OCI-LY7 (cell line): ENCODE data around the gene THEMIS. TPM values are rescaled to one million over a fixed set of nuclear protein-coding genes. Genes with fewer than 3 reads are reported as not detected.
A peak's percentile ranks its signal among the peaks of the same experiment; 100 is the strongest.
"Not testable (repeated sequence)": the region's sequence is repeated elsewhere in the genome, so short reads cannot be mapped to it uniquely, and the experiment has no call there.

Experiments
- BruUV-seq: library from RNA; stranded (reverse); fragments of 400-500 nt; replicated peaks from 2 replicates; lab custom pipeline; 2021; lab: Mats Ljungman, UMichigan
- CTCF ChIA-PET: fragments of 300-600 bp; sonication (Branson Sonifier 250); formaldehyde crosslinking; loops from one replicate; lab custom pipeline; 2022; ENCODE audit warnings: antibody characterized with exemption; ENCODE audit not compliant: unreplicated experiment; lab: Charles Lee
- POLR2A ChIA-PET: fragments of 300-600 bp; sonication (Branson Sonifier 250); formaldehyde crosslinking; loops from one replicate; lab custom pipeline; 2022; ENCODE audit warnings: antibody characterized with exemption; lab: Charles Lee
- DNase-seq: peaks from one replicate; pipeline ENCODE4 v3.0.0-alpha.2; 2015; ENCODE audit warnings: low spot score
- H2AFZ ChIP-seq: fragments of 200-600 bp; sonication (generic), shearing (Covaris generic); 2 replicates; pipeline ENCODE4 v1.6.1; 2014; ENCODE audit warnings: mild to moderate bottlenecking, antibody characterized with exemption, low read length, moderate library complexity
- H3K27ac ChIP-seq: fragments of 200-600 bp; sonication (generic); 2 replicates; pipeline ENCODE4 v1.5.1; 2014; ENCODE audit warnings: mixed run types, low read depth, mild to moderate bottlenecking, moderate library complexity, low read length, inconsistent platforms; ENCODE audit not compliant: poor library complexity, severe bottlenecking
- H3K36me3 ChIP-seq: fragments of 200-600 bp; sonication (generic); 2 replicates; pipeline ENCODE4 v1.6.1; 2014; ENCODE audit warnings: mild to moderate bottlenecking, antibody characterized with exemption, low read length, moderate library complexity, mixed read lengths; ENCODE audit not compliant: insufficient read depth
- H3K4me1 ChIP-seq: fragments of 200-600 bp; sonication (generic); 2 replicates; pipeline ENCODE4 v1.5.1; 2014; ENCODE audit warnings: mild to moderate bottlenecking, low read length; ENCODE audit not compliant: insufficient read depth, poor library complexity, severe bottlenecking
- H3K4me2 ChIP-seq: fragments of 200-600 bp; sonication (generic); 2 replicates; pipeline ENCODE4 v1.6.1; 2014; ENCODE audit warnings: mild to moderate bottlenecking, low read length
- H3K4me3 ChIP-seq: fragments of 200-600 bp; sonication (generic); 2 replicates; pipeline ENCODE4 v1.5.1; 2014; ENCODE audit warnings: mild to moderate bottlenecking, low read depth, low read length; ENCODE audit not compliant: poor library complexity, severe bottlenecking
- H3K79me2 ChIP-seq: fragments of 200-600 bp; sonication (generic); 2 replicates; pipeline ENCODE4 v1.6.1; 2016; ENCODE audit warnings: low read depth, mild to moderate bottlenecking, low read length, moderate library complexity, mixed read lengths; ENCODE audit not compliant: insufficient read depth
- H3K9me2 ChIP-seq: fragments of 200-600 bp; sonication (generic); 2 replicates; pipeline ENCODE4 v1.6.1; 2016; ENCODE audit warnings: mild to moderate bottlenecking, low read length, mixed read lengths; ENCODE audit not compliant: insufficient read depth
- H3K9me3 ChIP-seq: fragments of 200-600 bp; sonication (generic); 2 replicates; pipeline ENCODE4 v1.6.1; 2014; ENCODE audit warnings: mild to moderate bottlenecking, mixed run types, low read length, mixed read lengths
- H4K20me1 ChIP-seq: fragments of 200-600 bp; sonication (generic); 2 replicates; pipeline ENCODE4 v1.6.1; 2014; ENCODE audit warnings: mild to moderate bottlenecking, antibody characterized with exemption, low read length, moderate library complexity, mixed read lengths; ENCODE audit not compliant: insufficient read depth
- EZH2phosphoT487 ChIP-seq: fragments of 200-600 bp; sonication (generic); IDR thresholded peaks from 2 replicates; pipeline ENCODE4 v1.6.1; 2018; ENCODE audit warnings: low read depth, borderline replicate concordance, mild to moderate bottlenecking, mixed run types, antibody characterized with exemption, low read length, moderate library complexity, mixed read lengths
- intact Hi-C: fragments of 100-400 bp; cut with micrococcal nuclease; formaldehyde crosslinking; loops from one replicate; pipeline ENCODE4 v1.10.0; 2022; ENCODE audit not compliant: unreplicated experiment
- total RNA-seq, 2 experiments: library from RNA; depleted of rRNA in 1 of 2; stranded (reverse); fragments of >200 nt in 1 of 2; shearing (Covaris generic) in 1 of 2; gene quantifications; 2 replicates each; pipeline ENCODE4 v1.2.3, GENCODE V29; 2014 to 2022
- TF ChIP-seq, protein P1 (sequence below): fragments of 200-600 bp; sonication (generic); conservative IDR thresholded peaks from 2 replicates; pipeline ENCODE4 v1.5.1; 2014; ENCODE audit warnings: mild to moderate bottlenecking, antibody characterized with exemption, low read length, moderate library complexity, mixed read lengths

Gene THEMIS
- total RNA-seq, 2 experiments from 2014 or later, result not detected

DNA sequence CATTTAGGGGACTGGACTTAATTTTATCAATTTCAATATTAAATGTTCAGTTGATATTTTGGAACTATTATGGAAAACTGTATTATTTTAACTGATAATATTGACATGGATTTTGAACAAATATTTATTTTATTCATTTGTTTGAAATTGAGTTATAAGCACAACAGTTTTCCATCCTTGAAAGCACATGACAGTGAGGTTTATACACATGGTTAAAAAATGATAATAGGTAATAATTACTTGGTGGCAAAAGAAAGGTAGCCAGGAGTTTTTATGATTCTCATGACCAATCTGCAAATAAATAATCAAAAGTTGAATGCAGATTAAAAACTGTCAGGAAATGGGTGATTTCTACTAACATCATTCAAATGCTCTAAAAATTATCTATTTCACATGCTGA is 210.3 kb downstream of the THEMIS start:
- TF ChIP-seq, protein P1, sequence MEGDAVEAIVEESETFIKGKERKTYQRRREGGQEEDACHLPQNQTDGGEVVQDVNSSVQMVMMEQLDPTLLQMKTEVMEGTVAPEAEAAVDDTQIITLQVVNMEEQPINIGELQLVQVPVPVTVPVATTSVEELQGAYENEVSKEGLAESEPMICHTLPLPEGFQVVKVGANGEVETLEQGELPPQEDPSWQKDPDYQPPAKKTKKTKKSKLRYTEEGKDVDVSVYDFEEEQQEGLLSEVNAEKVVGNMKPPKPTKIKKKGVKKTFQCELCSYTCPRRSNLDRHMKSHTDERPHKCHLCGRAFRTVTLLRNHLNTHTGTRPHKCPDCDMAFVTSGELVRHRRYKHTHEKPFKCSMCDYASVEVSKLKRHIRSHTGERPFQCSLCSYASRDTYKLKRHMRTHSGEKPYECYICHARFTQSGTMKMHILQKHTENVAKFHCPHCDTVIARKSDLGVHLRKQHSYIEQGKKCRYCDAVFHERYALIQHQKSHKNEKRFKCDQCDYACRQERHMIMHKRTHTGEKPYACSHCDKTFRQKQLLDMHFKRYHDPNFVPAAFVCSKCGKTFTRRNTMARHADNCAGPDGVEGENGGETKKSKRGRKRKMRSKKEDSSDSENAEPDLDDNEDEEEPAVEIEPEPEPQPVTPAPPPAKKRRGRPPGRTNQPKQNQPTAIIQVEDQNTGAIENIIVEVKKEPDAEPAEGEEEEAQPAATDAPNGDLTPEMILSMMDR, result no peak
- no peak for TF ChIP-seq EZH2phosphoT487
- H3K36me3 ChIP-seq, result no peaks in the 10 kb centered on the region
- H3K4me1 ChIP-seq, result no peaks in the 10 kb centered on the region
- no peak overlapping the region for H3K4me2 ChIP-seq
- H3K27ac ChIP-seq, result no peak overlapping the region
- BruUV-seq, result no TSS peak
- ChIA-PET CTCF (no interaction called here), POLR2A (no interaction called here)
- intact Hi-C loops, result no loop called here
- H3K9me2 ChIP-seq, result no peaks in the 10 kb centered on the region
- H3K9me3 ChIP-seq, result no peaks in the 10 kb centered on the region
- no peak for DNase-seq
- H4K20me1 ChIP-seq, result no peaks in the 10 kb centered on the region
- no peak overlapping the region for H2AFZ ChIP-seq
- H3K4me3 ChIP-seq, result no peak overlapping the region
- H3K79me2 ChIP-seq, result no peaks in the 10 kb centered on the region

DNA sequence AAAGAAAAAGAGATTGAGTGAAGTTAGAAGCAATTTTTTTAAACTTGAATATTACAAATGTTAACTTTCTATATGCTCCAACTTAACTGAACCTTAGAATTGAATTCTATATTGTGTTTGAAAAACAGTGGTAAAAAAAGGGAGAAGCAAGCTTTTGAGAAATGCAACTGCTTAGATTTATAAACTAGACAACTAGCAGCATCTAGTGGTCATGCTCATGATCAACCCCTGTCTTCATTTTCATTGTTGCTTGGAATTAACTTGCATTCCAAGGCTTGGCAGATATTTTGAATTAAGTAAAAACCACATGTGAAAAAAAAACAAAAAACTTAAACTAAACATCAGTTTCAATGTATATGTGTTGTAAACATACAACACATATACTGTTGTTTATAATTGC is 210.8 kb downstream of the THEMIS start:
- Histone ChIP-seq H3K4me3 (no peak overlapping the region), H2AFZ (no peak overlapping the region), H3K4me1 (no peaks in the 10 kb centered on the region), H3K79me2 (no peaks in the 10 kb centered on the region), H3K9me2 (no peaks in the 10 kb centered on the region), H3K9me3 (no peaks in the 10 kb centered on the region), H3K4me2 (no peak overlapping the region), H3K36me3 (no peaks in the 10 kb centered on the region), H4K20me1 (no peaks in the 10 kb centered on the region), H3K27ac (no peak overlapping the region)
- no peak for DNase-seq
- POLR2A ChIA-PET, result no interaction called here
- intact Hi-C loops, result no loop called here
- no peak for TF ChIP-seq EZH2phosphoT487
- TF ChIP-seq, protein P1, result peak; percentile 51; the same call in 1 of the 2 replicates
- no TSS peak for BruUV-seq
- CTCF ChIA-PET, result no interaction called here

GRCh38 chr6:127687490-127687889 is 213.4 kb downstream of the THEMIS start:
- H3K27ac ChIP-seq, H3K79me2 ChIP-seq, H3K4me2 ChIP-seq, intact Hi-C loops, H3K36me3 ChIP-seq, H3K4me3 ChIP-seq, POLR2A ChIA-PET, BruUV-seq, CTCF ChIA-PET, H4K20me1 ChIP-seq, DNase-seq, H3K9me2 ChIP-seq, H3K4me1 ChIP-seq, H3K9me3 ChIP-seq, H2AFZ ChIP-seq: not testable (repeated sequence)
